ENCODE data around the gene NRP2.

DNA sequence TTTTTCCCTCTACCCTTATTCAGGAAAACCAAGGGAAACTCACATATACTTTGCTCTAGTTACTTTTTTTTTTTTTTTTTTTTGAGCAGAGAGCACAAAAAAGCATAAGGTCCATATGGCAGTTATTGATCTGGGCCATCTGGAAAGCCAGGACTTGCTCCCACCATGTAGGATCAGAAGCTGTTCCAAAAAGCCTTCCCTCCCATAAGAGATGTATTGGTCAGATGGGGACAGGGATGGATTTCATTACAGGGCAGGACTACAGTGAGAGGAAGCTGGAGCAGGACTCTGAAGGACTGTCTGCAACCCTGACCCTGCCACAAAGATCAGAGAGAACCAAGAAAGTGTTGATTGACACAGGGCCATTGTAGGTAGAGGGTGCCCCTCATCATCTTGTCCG, 57.3 kb downstream of the NRP2 start:
- TF ChIP-seq, protein P1, sequence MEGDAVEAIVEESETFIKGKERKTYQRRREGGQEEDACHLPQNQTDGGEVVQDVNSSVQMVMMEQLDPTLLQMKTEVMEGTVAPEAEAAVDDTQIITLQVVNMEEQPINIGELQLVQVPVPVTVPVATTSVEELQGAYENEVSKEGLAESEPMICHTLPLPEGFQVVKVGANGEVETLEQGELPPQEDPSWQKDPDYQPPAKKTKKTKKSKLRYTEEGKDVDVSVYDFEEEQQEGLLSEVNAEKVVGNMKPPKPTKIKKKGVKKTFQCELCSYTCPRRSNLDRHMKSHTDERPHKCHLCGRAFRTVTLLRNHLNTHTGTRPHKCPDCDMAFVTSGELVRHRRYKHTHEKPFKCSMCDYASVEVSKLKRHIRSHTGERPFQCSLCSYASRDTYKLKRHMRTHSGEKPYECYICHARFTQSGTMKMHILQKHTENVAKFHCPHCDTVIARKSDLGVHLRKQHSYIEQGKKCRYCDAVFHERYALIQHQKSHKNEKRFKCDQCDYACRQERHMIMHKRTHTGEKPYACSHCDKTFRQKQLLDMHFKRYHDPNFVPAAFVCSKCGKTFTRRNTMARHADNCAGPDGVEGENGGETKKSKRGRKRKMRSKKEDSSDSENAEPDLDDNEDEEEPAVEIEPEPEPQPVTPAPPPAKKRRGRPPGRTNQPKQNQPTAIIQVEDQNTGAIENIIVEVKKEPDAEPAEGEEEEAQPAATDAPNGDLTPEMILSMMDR (IDR thresholded peaks at IDR 0.05): no peak
- TF ChIP-seq POLR2A (IDR thresholded peaks at IDR 0.05): no peak
